22Rv1 (cell line): Measurements from ENCODE around the gene PDE4B.

ENCODE experiments used
- CTCF ChIP-seq: fragments of 450-650 bp; IDR thresholded peaks from 2 replicates; pipeline ENCODE4 v1.5.1; 2017; ENCODE audit warnings: mild to moderate bottlenecking
- ZFX ChIP-seq: fragments of 450-650 bp; IDR thresholded peaks from 2 replicates; pipeline ENCODE4 v1.6.1; 2017; ENCODE audit warnings: antibody characterized with exemption, borderline replicate concordance

- TF ChIP-seq CTCF (no peak), ZFX (no peak)
These were observed 102.3 kb downstream of the PDE4B start for GRCh38 chr1:65894738-65895605.
